Psoas muscle (tissue), 8 donors: Measurements from ENCODE around the gene PTPRQ. TPM values are rescaled to one million over a fixed set of nuclear protein-coding genes. Genes with fewer than 3 reads are reported as not detected.

Source experiments
- ATAC-seq, 4 donors: fragments of 200-7000 bp; cut with Tn5 transposase; one replicate each; pipeline ENCODE4 v1.9.1; 2020; ENCODE audit warnings: moderate library complexity in 3 of 4, mild to moderate bottlenecking in 2 of 4
- DNase-seq, 2 donors: peaks; one replicate each; pipeline ENCODE4 v3.0.0-alpha.2; 2020
- H3K27ac ChIP-seq: fragments of 200-600 bp; one replicate; pipeline ENCODE4 v1.8.0; 2022
- H3K27me3 ChIP-seq, 3 donors: fragments of 200-600 bp in 1 of 3; one replicate each; pipeline versions ENCODE4 v1.6.1 to v1.8.0; 2013 to 2022; ENCODE audit warnings: low read length in 2 of 3, mild to moderate bottlenecking in 2 of 3, moderate library complexity in 1 of 3; ENCODE audit not compliant: insufficient read depth in 3 of 3
- H3K36me3 ChIP-seq, 2 donors: fragments of 200-600 bp in 1 of 2; one replicate each; pipeline versions ENCODE4 v1.6.1 to v1.8.0; 2013 to 2022; ENCODE audit warnings: low read depth in 1 of 2, mild to moderate bottlenecking in 1 of 2, moderate library complexity in 1 of 2; ENCODE audit not compliant: insufficient read depth in 1 of 2
- H3K4me1 ChIP-seq: fragments of 200-600 bp; one replicate; pipeline ENCODE4 v1.8.0; 2022
- H3K4me3 ChIP-seq: fragments of 200-600 bp; one replicate; pipeline ENCODE4 v1.8.0; 2022; ENCODE audit warnings: mild to moderate bottlenecking
- H3K9me3 ChIP-seq: fragments of 200-600 bp; one replicate; pipeline ENCODE4 v1.8.0; 2022
- WGBS, 3 donors: extraction: QIAGEN DNeasy Blood & Tissue Kit; methylation state at CpG; one replicate each; pipeline versions ENCODE4 v1.1.6 to v1.1.7; 2013; 5-methylcytosine and 5-hydroxymethylcytosine counted together
- intact Hi-C, 2 donors: fragments of 100-400 bp; cut with DNase I; formaldehyde crosslinking; loops; one replicate each; pipeline versions ENCODE4 v1.11.0 to v1.14.2; 2022
- polyA plus RNA-seq, 3 donors: library from polyadenylated mRNA; stranded (reverse); fragments of 200-250 nt; gene quantifications; one replicate each; pipeline ENCODE4 v1.2.3, GENCODE V29; 2013
- total RNA-seq, 4 donors: library from RNA; stranded (reverse); fragmentation: NEBNext Ultra II Directional in 2 of 4; extraction: Animal tissue kit (Norgen Biotek cat#: 25700) in 2 of 4; gene quantifications; one replicate each; pipeline versions ENCODE4 v1.2.1 to v1.2.4, GENCODE V29; 2021 to 2023
- TF ChIP-seq, protein P1 (sequence below): fragments of 200-600 bp; IDR thresholded peaks from one replicate; pipeline ENCODE4 v1.8.0; 2022; ENCODE audit warnings: antibody characterized with exemption
- donor health status: healthy with polysubstance abuse.
- donor health status: DM: no; HTN: no; CAD: no; lungs with moderate emphysema.
- donor health status: Bipolar disorder and iron deficiency.
- donor health status: healthy.
- donor health status: DM: yes; HTN: yes; CAD: no.
- donor health status: DM: no; HTN: no; CAD: no.
- donor health status: DM: no; HTN: no; CAD: no.
- donor health status: DM: yes; HTN: yes; CAD: no.

The PTPRQ gene
- total and polyA plus RNA-seq, 7 donors, result 0.04 to 1.8 (median 0.91) TPM

DNA sequence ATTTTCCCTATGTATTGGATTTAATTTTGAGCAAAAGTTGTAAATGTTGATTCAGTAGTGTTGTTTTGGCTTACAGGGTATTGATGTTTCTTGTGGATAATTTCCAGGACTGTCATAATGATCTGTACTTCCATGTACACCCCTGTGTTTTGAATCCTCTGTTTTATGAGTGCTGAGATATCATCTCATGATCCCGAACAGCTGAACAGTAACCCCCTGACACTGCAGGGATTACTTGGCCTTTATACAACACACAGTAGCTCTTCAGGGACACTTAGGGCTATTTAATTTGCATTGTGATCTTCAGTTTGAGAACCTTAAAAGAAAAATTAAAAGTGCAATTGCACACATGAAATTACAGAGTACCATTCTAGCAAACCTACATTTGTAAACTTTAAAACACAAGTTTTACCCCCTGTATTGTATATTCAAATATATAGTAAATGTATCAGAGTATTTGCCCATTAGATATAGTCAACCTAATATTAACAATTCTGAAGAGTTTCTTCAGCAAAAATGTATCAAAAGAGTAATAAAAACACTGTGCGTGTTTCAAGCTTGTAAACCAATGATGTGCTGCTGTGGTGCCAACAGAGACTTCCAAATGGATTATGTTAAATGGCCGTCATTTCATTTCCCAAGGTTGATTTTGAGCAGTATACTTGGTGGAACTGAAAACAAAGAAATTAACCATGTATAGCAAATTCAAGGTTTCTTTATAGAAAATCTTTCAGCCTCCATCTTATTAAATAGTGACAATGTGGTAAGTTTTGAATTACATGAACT, 235.5 kb downstream of the PTPRQ start:
- peak in 3 of 4 donors; percentile 29 to 53 (median 39) for ATAC-seq
- 23 to 32% (median 25%) methylated on average over 3 of the region's 3 CpGs for WGBS, 3 donors
- Histone ChIP-seq H3K4me1 (peaks cover 41% of the 10 kb centered on the region), H3K27me3 (no peaks in the 10 kb centered on the region), H3K9me3 (no peaks in the 10 kb centered on the region), H3K27ac (peak overlapping the region; percentile 64), H3K36me3 (no peaks in the 10 kb centered on the region), H3K4me3 (peak overlapping the region; percentile 60)
- DNase-seq, result no peak
- intact Hi-C loops, result loop anchor here in 1 of 2 donors (2.0 to 5.0 kb wide), 2 partner anchors 21 to 42 kb away; no protein-coding TSS in a partner anchor
- TF ChIP-seq, protein P1, sequence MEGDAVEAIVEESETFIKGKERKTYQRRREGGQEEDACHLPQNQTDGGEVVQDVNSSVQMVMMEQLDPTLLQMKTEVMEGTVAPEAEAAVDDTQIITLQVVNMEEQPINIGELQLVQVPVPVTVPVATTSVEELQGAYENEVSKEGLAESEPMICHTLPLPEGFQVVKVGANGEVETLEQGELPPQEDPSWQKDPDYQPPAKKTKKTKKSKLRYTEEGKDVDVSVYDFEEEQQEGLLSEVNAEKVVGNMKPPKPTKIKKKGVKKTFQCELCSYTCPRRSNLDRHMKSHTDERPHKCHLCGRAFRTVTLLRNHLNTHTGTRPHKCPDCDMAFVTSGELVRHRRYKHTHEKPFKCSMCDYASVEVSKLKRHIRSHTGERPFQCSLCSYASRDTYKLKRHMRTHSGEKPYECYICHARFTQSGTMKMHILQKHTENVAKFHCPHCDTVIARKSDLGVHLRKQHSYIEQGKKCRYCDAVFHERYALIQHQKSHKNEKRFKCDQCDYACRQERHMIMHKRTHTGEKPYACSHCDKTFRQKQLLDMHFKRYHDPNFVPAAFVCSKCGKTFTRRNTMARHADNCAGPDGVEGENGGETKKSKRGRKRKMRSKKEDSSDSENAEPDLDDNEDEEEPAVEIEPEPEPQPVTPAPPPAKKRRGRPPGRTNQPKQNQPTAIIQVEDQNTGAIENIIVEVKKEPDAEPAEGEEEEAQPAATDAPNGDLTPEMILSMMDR, result no peak

DNA sequence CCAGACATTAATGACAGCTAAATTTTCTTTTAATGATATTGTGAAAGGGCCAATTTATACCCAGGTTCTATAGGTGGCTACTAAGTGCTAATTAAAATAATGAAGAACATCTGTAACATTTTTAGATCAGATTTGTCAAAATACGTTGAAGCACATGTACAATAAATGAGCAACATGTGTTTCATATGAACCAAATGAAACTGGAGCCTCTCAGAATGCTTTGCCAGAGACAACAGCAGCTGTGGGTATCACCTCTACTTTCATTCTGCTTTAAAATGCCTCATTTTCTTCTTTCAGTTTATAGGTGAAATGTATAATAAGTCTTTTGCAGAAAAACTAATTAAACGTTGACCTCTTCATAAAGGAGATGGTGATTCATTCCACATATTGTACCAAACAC, 237.3 kb downstream of the PTPRQ start:
- Histone ChIP-seq H3K36me3 (no peaks in the 10 kb centered on the region), H3K27me3 (no peaks in the 10 kb centered on the region), H3K4me1 (peaks cover 45% of the 10 kb centered on the region), H3K9me3 (no peaks in the 10 kb centered on the region), H3K4me3 (peak overlapping the region; percentile 60), H3K27ac (peak overlapping the region; percentile 64)
- TF ChIP-seq, protein P1, result no peak
- intact Hi-C loops, result loop anchor here in 1 of 2 donors (2.0 kb wide), 1 partner anchor 20 kb away; no protein-coding TSS in a partner anchor
- DNase-seq, result no peak
- ATAC-seq, result peak in 3 of 4 donors; percentile 40 to 68 (median 61)
- WGBS, 3 donors, result 14 to 23% (median 19%) methylated on average over 2 of the region's 2 CpGs

DNA sequence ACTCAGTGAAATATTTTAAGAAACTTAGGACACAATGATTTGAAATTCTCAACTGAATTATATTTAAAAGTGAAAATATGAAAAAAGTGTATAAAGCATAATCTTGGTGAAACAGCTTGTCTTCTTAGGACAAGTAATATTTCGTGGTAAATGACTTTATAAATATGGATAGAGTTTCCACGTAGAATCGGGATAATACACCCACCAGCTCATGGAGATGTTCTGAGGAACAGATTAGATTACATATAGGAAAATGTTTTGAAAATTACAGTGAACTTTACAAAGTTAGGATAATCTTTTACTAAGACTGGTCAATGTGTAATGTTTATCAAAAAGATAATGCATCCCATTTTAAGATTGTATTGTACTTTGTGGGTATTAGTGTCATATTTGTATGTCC, 237.8 kb downstream of the PTPRQ start:
- intact Hi-C loops, result loop anchor here in 1 of 2 donors (2.0 kb wide), 1 partner anchor 19 kb away; no protein-coding TSS in a partner anchor
- Histone ChIP-seq H3K27me3 (no peaks in the 10 kb centered on the region), H3K36me3 (no peaks in the 10 kb centered on the region), H3K4me1 (peaks cover 41% of the 10 kb centered on the region), H3K4me3 (peak overlapping the region; percentile 60), H3K9me3 (peaks cover under 1% of the 10 kb centered on the region), H3K27ac (peak overlapping the region; percentile 64)
- ATAC-seq, result no peak
- 29 to 53% (median 33%) methylated on average over 3 of the region's 3 CpGs for WGBS, 3 donors
- DNase-seq, result no peak
- TF ChIP-seq, protein P1, result no peak

DNA sequence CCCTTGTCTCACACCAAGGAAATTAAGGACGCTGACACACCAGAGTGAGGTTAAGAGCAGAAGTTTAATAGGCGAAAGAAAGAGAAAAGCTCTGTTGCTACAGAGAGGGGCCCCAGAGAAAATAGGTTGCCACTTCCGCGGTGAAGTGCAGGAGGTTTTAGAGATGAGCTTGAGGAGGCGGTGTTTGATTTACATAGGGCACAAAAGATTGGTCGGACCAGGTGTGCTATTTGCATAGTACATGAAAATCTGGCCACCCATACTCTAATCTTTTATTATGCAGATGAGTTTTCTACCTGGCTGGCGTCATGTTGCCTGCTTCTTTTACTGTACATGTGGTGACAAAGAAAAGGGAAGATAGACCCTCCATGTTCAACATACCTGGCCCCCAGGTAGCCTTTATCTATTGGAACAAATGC, 240.1 kb downstream of the PTPRQ start:
- DNase-seq (no peak), ATAC-seq (peak in 1 of 4 donors; percentile 12)
- Histone ChIP-seq H3K9me3 (peaks cover 6% of the 10 kb centered on the region), H3K27me3 (no peaks in the 10 kb centered on the region), H3K36me3 (no peaks in the 10 kb centered on the region), H3K4me3 (peak overlapping the region; percentile 60), H3K27ac (peak overlapping the region; percentile 64), H3K4me1 (peaks cover 29% of the 10 kb centered on the region)
- TF ChIP-seq, protein P1, result no peak
- intact Hi-C loops, result no loop called here
- WGBS, 3 donors, result 80 to 87% (median 83%) methylated on average over 7 of the region's 7 CpGs
